GM12891 (cell line): Measurements from ENCODE around the gene SLC6A11.

Experiments used
- PAX5 ChIP-seq: IDR thresholded peaks from 2 replicates; pipeline ENCODE4 v1.6.1; 2011; ENCODE audit warnings: low read length, moderate library complexity, mild to moderate bottlenecking; ENCODE audit not compliant: insufficient read depth, severe bottlenecking
- POLR2A ChIP-seq: IDR thresholded peaks from 2 replicates; pipeline ENCODE4 v1.6.1; 2011; ENCODE audit warnings: low read depth, low read length, control low read depth
- POLR2AphosphoS5 ChIP-seq: IDR thresholded peaks from 2 replicates; pipeline ENCODE4 v1.6.1; 2011; ENCODE audit warnings: low read depth, low read length, control low read depth
- POU2F2 ChIP-seq: IDR thresholded peaks from 2 replicates; pipeline ENCODE4 v1.6.1; 2011; ENCODE audit warnings: low read depth, mild to moderate bottlenecking, control low read depth, low read length, moderate library complexity
- TAF1 ChIP-seq: IDR thresholded peaks from 2 replicates; pipeline ENCODE4 v1.6.1; 2011; ENCODE audit warnings: low read depth, low read length, control low read depth

GRCh38 chr3:10774129-10774670 is 41.8 kb upstream of the SLC6A11 start:
- no peak for TF ChIP-seq POLR2AphosphoS5
- TF ChIP-seq TAF1 = no peak
- no peak for TF ChIP-seq POLR2A
- no peak for TF ChIP-seq POU2F2
- no peak for TF ChIP-seq PAX5
